Measurements from ENCODE around the gene LMNA.

Gene LMNA

GRCh38 chr1:156143765-156144489, 29.4 kb downstream of the LMNA start:
- DNase-seq, result peak; percentile 19

- DNase-seq, result peak; percentile 20
Measured at GRCh38 chr1:156144742-156145141, 30.2 kb downstream of the LMNA start.

GRCh38 chr1:156145650-156146019, 31.1 kb downstream of the LMNA start:
- DNase-seq, result no peak

- peak; percentile 56 for DNase-seq
Measured at GRCh38 chr1:156146020-156146768, 31.7 kb downstream of the LMNA start.

- DNase-seq, result peak; percentile 39
Measured at GRCh38 chr1:156146769-156147405, 32.4 kb downstream of the LMNA start.

GRCh38 chr1:156148216-156148615, 33.7 kb downstream of the LMNA start:
- DNase-seq, result peak; percentile 67

GRCh38 chr1:156149374-156150332, 35.1 kb downstream of the LMNA start:
- peak; percentile 30 for DNase-seq

GRCh38 chr1:156150333-156151011, 36.0 kb downstream of the LMNA start:
- peak; percentile 42 for DNase-seq

- peak; percentile 63 for DNase-seq
Measured at GRCh38 chr1:156151093-156151688, 36.7 kb downstream of the LMNA start.

GRCh38 chr1:156152628-156153027, 38.1 kb downstream of the LMNA start:
- no peak for DNase-seq

GRCh38 chr1:156153362-156153761, 38.9 kb downstream of the LMNA start, which contains the start of gene SEMA4A:
Gene SEMA4A (plus strand): TSS chr1:156153585. CDS start chr1:156154579, 994 bp downstream.
- DNase-seq, result no peak

GRCh38 chr1:156154317-156154749, 39.8 kb downstream of the LMNA start:
- DNase-seq, result peak; percentile 86

- peak; percentile 25 for DNase-seq
Measured at GRCh38 chr1:156155756-156156510, 41.4 kb downstream of the LMNA start.

GRCh38 chr1:156157506-156157905, 43.0 kb downstream of the LMNA start:
- peak; percentile 15 for DNase-seq

GRCh38 chr1:156157966-156158365, 43.5 kb downstream of the LMNA start:
- no peak for DNase-seq

GRCh38 chr1:156160000-156160742, 45.7 kb downstream of the LMNA start:
- DNase-seq, result peak; percentile 10

GRCh38 chr1:156160743-156161171, 46.2 kb downstream of the LMNA start:
- DNase-seq, result peak; percentile 71

GRCh38 chr1:156162430-156163037, 48.0 kb downstream of the LMNA start:
- no peak for DNase-seq

- DNase-seq, result no peak
Measured at GRCh38 chr1:156163712-156164111, 49.2 kb downstream of the LMNA start.

All from CD4-positive, alpha-beta T cell treated with Interleukin-15 for 1 hour (primary cell).